ENCODE results near the gene ITGA6. TPM values are rescaled to one million over a fixed set of nuclear protein-coding genes. Genes with fewer than 3 reads are reported as not detected.

ITGA6 gene
- total RNA-seq, 1 experiment from 2014 or later: 93.1 TPM

GRCh38 chr2:172496160-172496608 lies 68.8 kb downstream of the ITGA6 start (continued):
- TF ChIP-seq REST (IDR thresholded peaks at IDR 0.05; ENCODE audit: low read depth): no peak
- TF ChIP-seq FOSL1 (IDR thresholded peaks at IDR 0.05; ENCODE audit: low read depth): no peak
- no peak for TF ChIP-seq MAX (IDR thresholded peaks at IDR 0.05)
- no peak for TF ChIP-seq EZH2 (IDR thresholded peaks at IDR 0.05)
- TF ChIP-seq ZBTB33 (IDR thresholded peaks at IDR 0.05; ENCODE audit: extremely low read depth, insufficient replicate concordance, low read length): no peak

GRCh38 chr2:172507199-172507598 lies 79.8 kb downstream of the ITGA6 start:
- CTCF ChIA-PET: no interaction called here
- RAD21 ChIA-PET (ENCODE audit: low non-redundant PET in 1 of 2, low total read pairs in 2 of 2, uncharacterized antibody in 2 of 2, unreplicated experiment in 2 of 2): no interaction called here
- H3K4me1 ChIP-seq (ENCODE audit: control insufficient read depth in 1 of 2, insufficient read depth in 2 of 2, low read length in 2 of 2): no peaks in the 10 kb centered on the region
- no peaks in the 10 kb centered on the region for H4K20me1 ChIP-seq (ENCODE audit: insufficient read depth)
- no TSS peak for BruUV-seq (replicated peaks)
- peaks cover 2 to 5% of the 10 kb centered on the region in 2 experiments; a peak in 1 of 4 replicates for H3K9me3 ChIP-seq (ENCODE audit: control insufficient read depth in 1 of 2, insufficient read depth in 1 of 2, low read depth in 1 of 2, low read length in 2 of 2)
- no peak overlapping the region for H2AFZ ChIP-seq (ENCODE audit: low read depth, low read length, poor library complexity, severe bottlenecking)
- no peaks in the 10 kb centered on the region for H3K9me2 ChIP-seq (ENCODE audit: insufficient read depth)
- peaks cover 13 to 26% of the 10 kb centered on the region in 2 experiments; a peak in 3 of 4 replicates for H3K36me3 ChIP-seq (ENCODE audit: control insufficient read depth in 1 of 2, insufficient read depth in 2 of 2, low read length in 2 of 2)
- no peak overlapping the region for H3K9ac ChIP-seq (ENCODE audit: low read length)
- ATAC-seq (no peak), DNase-seq (ENCODE audit: low read depth, low spot score) (no peak)
- no peak overlapping the region for H3K27ac ChIP-seq (ENCODE audit: low read depth, low read length)
- H3K4me3 ChIP-seq (replicated peaks in 1 of 2; ENCODE audit: low read depth in 1 of 2, low read length in 2 of 2): no peak overlapping the region
- H3K4me2 ChIP-seq (ENCODE audit: low read length): no peak overlapping the region
- intact Hi-C loops (cut with micrococcal nuclease): no loop called here
- POLR2A ChIA-PET: no interaction called here
- H3K79me2 ChIP-seq (ENCODE audit: insufficient read depth, low read length): no peaks in the 10 kb centered on the region
- no peaks in the 10 kb centered on the region for H3K27me3 ChIP-seq (ENCODE audit: insufficient read depth, low read length)
- TF ChIP-seq YY1 (IDR thresholded peaks at IDR 0.05; ENCODE audit: extremely low read depth, insufficient replicate concordance, low read depth, low read length): no peak
- TF ChIP-seq SIN3A (IDR thresholded peaks at IDR 0.05; ENCODE audit: low read depth): no peak
- TF ChIP-seq POLR2AphosphoS5 (IDR thresholded peaks at IDR 0.05; ENCODE audit: low read depth, low read length): no peak
- no peak for TF ChIP-seq REST (IDR thresholded peaks at IDR 0.05; ENCODE audit: low read depth)
- no peak for TF ChIP-seq TCF7L2 (IDR thresholded peaks at IDR 0.05; ENCODE audit: borderline replicate concordance, extremely low read depth, insufficient read depth, insufficient read length)
- TF ChIP-seq ATF3 (IDR thresholded peaks at IDR 0.05): no peak
- TF ChIP-seq CTCF (IDR thresholded peaks at IDR 0.05 in 2 of 3, conservative IDR thresholded peaks at IDR 0.05 in 1 of 3; ENCODE audit: borderline replicate concordance in 1 of 3, insufficient read depth in 1 of 3, low read depth in 2 of 3, low read length in 2 of 3): no peak

Measured in HCT116 (cell line).